Measurements from ENCODE around the gene YPEL1. TPM values are rescaled to one million over a fixed set of nuclear protein-coding genes. Genes with fewer than 3 reads are reported as not detected.

YPEL1 gene
- total and polyA plus RNA-seq, 4 donors = 0.83 to 4.8 (median 2.2) TPM

DNA sequence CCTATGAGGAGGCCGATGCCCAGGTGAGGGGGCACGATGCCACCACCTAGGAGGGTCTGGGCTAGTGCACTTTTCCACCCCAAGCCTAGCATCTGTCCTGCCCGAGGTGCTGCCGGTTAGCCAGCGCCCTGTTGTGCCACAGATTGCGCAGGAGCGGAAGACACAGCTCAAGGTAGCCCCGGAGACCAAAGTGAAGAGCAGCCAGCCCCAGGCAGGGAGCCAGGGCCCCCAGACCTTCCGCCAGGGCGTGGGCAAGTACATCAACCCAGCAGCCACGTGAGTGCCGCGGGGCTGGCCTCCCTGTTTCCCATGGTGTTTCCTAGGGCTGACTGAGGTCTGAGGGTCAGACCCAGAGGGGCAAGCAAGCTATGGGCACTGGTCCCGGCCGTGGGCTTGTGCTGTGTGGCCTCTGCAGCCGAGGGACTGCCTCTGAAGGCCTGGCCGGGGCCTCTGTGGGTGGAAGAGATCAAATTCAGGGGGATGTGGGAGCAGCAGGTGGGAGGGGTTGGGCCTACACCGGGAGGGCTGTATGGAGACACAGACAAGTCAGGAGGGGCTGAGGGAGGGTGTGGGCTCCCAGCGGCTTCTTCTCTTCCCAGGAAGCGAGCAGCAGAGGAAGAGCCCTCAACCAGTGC, 40.7 kb downstream of the YPEL1 start:
- no peak overlapping the region for H3K9ac ChIP-seq (ENCODE audit: low read depth in 1 of 2, low read length in 2 of 2)
- no peak overlapping the region for H3K27ac ChIP-seq (ENCODE audit: low read depth in 1 of 2, low read length in 2 of 2)
- peaks cover 13 to 55% (median 24%) of the 10 kb centered on the region in 4 donors for H3K36me3 ChIP-seq (ENCODE audit: control insufficient read depth in 4 of 4, insufficient read depth in 3 of 4, low read depth in 1 of 4, low read length in 3 of 4)
- H3K27me3 ChIP-seq (ENCODE audit: control insufficient read depth in 4 of 4, insufficient read depth in 4 of 4, low read length in 3 of 4) = no peaks in the 10 kb centered on the region
- H3K4me1 ChIP-seq (ENCODE audit: control insufficient read depth in 4 of 4, insufficient read depth in 4 of 4, low read length in 3 of 4) = peaks cover 0 to 4% (median 0%) of the 10 kb centered on the region in 4 donors
- no peak for TF ChIP-seq GABPA (IDR thresholded peaks at IDR 0.05 in 1 of 2, conservative IDR thresholded peaks at IDR 0.05 in 1 of 2)
- TF ChIP-seq, protein P1, sequence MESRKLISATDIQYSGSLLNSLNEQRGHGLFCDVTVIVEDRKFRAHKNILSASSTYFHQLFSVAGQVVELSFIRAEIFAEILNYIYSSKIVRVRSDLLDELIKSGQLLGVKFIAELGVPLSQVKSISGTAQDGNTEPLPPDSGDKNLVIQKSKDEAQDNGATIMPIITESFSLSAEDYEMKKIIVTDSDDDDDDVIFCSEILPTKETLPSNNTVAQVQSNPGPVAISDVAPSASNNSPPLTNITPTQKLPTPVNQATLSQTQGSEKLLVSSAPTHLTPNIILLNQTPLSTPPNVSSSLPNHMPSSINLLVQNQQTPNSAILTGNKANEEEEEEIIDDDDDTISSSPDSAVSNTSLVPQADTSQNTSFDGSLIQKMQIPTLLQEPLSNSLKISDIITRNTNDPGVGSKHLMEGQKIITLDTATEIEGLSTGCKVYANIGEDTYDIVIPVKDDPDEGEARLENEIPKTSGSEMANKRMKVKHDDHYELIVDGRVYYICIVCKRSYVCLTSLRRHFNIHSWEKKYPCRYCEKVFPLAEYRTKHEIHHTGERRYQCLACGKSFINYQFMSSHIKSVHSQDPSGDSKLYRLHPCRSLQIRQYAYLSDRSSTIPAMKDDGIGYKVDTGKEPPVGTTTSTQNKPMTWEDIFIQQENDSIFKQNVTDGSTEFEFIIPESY (IDR thresholded peaks at IDR 0.05) = no peak
- TF ChIP-seq, protein P2, sequence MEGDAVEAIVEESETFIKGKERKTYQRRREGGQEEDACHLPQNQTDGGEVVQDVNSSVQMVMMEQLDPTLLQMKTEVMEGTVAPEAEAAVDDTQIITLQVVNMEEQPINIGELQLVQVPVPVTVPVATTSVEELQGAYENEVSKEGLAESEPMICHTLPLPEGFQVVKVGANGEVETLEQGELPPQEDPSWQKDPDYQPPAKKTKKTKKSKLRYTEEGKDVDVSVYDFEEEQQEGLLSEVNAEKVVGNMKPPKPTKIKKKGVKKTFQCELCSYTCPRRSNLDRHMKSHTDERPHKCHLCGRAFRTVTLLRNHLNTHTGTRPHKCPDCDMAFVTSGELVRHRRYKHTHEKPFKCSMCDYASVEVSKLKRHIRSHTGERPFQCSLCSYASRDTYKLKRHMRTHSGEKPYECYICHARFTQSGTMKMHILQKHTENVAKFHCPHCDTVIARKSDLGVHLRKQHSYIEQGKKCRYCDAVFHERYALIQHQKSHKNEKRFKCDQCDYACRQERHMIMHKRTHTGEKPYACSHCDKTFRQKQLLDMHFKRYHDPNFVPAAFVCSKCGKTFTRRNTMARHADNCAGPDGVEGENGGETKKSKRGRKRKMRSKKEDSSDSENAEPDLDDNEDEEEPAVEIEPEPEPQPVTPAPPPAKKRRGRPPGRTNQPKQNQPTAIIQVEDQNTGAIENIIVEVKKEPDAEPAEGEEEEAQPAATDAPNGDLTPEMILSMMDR (IDR thresholded peaks at IDR 0.05; ENCODE audit: low read depth, low read length, missing input control) = no peak
- TF ChIP-seq, protein P3, sequence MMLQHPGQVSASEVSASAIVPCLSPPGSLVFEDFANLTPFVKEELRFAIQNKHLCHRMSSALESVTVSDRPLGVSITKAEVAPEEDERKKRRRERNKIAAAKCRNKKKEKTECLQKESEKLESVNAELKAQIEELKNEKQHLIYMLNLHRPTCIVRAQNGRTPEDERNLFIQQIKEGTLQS (IDR thresholded peaks at IDR 0.05) = no peak
- no peak for TF ChIP-seq RAD21 (IDR thresholded peaks at IDR 0.05)
- TF ChIP-seq JUND (IDR thresholded peaks at IDR 0.05) = no peak
- TF ChIP-seq, protein P4, sequence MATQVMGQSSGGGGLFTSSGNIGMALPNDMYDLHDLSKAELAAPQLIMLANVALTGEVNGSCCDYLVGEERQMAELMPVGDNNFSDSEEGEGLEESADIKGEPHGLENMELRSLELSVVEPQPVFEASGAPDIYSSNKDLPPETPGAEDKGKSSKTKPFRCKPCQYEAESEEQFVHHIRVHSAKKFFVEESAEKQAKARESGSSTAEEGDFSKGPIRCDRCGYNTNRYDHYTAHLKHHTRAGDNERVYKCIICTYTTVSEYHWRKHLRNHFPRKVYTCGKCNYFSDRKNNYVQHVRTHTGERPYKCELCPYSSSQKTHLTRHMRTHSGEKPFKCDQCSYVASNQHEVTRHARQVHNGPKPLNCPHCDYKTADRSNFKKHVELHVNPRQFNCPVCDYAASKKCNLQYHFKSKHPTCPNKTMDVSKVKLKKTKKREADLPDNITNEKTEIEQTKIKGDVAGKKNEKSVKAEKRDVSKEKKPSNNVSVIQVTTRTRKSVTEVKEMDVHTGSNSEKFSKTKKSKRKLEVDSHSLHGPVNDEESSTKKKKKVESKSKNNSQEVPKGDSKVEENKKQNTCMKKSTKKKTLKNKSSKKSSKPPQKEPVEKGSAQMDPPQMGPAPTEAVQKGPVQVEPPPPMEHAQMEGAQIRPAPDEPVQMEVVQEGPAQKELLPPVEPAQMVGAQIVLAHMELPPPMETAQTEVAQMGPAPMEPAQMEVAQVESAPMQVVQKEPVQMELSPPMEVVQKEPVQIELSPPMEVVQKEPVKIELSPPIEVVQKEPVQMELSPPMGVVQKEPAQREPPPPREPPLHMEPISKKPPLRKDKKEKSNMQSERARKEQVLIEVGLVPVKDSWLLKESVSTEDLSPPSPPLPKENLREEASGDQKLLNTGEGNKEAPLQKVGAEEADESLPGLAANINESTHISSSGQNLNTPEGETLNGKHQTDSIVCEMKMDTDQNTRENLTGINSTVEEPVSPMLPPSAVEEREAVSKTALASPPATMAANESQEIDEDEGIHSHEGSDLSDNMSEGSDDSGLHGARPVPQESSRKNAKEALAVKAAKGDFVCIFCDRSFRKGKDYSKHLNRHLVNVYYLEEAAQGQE (IDR thresholded peaks at IDR 0.05) = no peak
- TF ChIP-seq FOXA2 (IDR thresholded peaks at IDR 0.05) = no peak
- TF ChIP-seq EGR1 (IDR thresholded peaks at IDR 0.05; ENCODE audit: low read depth in 2 of 2) = no peak
- TF ChIP-seq NR2F2 (IDR thresholded peaks at IDR 0.05) = no peak
- TF ChIP-seq, protein P5, sequence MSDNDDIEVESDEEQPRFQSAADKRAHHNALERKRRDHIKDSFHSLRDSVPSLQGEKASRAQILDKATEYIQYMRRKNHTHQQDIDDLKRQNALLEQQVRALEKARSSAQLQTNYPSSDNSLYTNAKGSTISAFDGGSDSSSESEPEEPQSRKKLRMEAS (IDR thresholded peaks at IDR 0.05) = no peak
- TF ChIP-seq HNF4G (IDR thresholded peaks at IDR 0.05) = no peak
- no peak for DNase-seq (ENCODE audit: low spot score)
- WGBS = 91% methylated on average over 20 of the region's 20 CpGs
- no peaks in the 10 kb centered on the region for H3K9me3 ChIP-seq (ENCODE audit: control insufficient read depth in 4 of 4, low read length in 3 of 4)
- H3K4me3 ChIP-seq (ENCODE audit: low read depth in 1 of 3, low read length in 3 of 3) = no peak overlapping the region

DNA sequence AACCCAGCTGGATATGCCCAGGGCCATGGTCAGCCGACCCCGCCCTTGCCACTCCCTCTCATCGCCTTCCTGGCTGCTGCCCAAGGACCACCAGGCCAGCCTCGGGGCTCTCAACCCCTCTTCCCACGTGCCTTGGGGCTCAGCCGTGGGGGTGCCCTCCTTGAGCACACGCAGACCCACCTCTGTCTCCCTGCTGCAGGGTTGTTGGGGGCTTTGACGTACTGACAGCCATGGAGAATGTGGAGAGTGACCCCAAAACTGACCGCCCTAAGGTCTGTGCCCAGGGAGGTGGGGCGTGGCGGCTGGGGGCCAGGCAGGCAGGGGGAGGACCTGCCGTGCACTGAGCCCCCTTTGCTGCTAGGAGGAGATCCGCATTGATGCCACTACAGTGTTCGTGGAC, 41.2 kb downstream of the YPEL1 start:
- H3K27ac ChIP-seq (ENCODE audit: low read depth in 1 of 2, low read length in 2 of 2) = no peak overlapping the region
- TF ChIP-seq SP1 (IDR thresholded peaks at IDR 0.05) = no peak
- DNase-seq (ENCODE audit: low spot score) = no peak
- no peak overlapping the region for H3K9ac ChIP-seq (ENCODE audit: low read depth in 1 of 2, low read length in 2 of 2)
- 92% methylated on average over 14 of the region's 14 CpGs for WGBS
- H3K4me1 ChIP-seq (ENCODE audit: control insufficient read depth in 4 of 4, insufficient read depth in 4 of 4, low read length in 3 of 4) = peaks cover 0 to 4% (median 0%) of the 10 kb centered on the region in 4 donors
- no peak overlapping the region for H3K4me3 ChIP-seq (ENCODE audit: low read depth in 1 of 3, low read length in 3 of 3)
- H3K27me3 ChIP-seq (ENCODE audit: control insufficient read depth in 4 of 4, insufficient read depth in 4 of 4, low read length in 3 of 4) = no peaks in the 10 kb centered on the region
- no peaks in the 10 kb centered on the region for H3K9me3 ChIP-seq (ENCODE audit: control insufficient read depth in 4 of 4, low read length in 3 of 4)
- peaks cover 13 to 55% (median 26%) of the 10 kb centered on the region in 4 donors for H3K36me3 ChIP-seq (ENCODE audit: control insufficient read depth in 4 of 4, insufficient read depth in 3 of 4, low read depth in 1 of 4, low read length in 3 of 4)

Measured in liver (tissue), 9 donors.